Cortex of kidney (tissue), 1 donor: Measurements from ENCODE around the gene TRPM3.

Experiments
- DNase-seq: peaks from one replicate; lab custom pipeline; 2025; lab: John Stamatoyannopoulos, UW

Gene TRPM3

GRCh38 chr9:70484232-70485130, 636.9 kb downstream of the TRPM3 start:
- DNase-seq, result no peak

- no peak for DNase-seq
Measured at GRCh38 chr9:70481471-70481870, 640.0 kb downstream of the TRPM3 start.

GRCh38 chr9:70480405-70480980, 640.9 kb downstream of the TRPM3 start:
- DNase-seq, result no peak

- no peak for DNase-seq
Measured at GRCh38 chr9:70479880-70480291, 641.5 kb downstream of the TRPM3 start.
